ENCODE measurements around the gene ATE1.

ATE1 gene

GRCh38 chr10:121694327-121694965, 233.4 kb downstream of the ATE1 start:
- no peak overlapping the region for H2AFZ ChIP-seq (ENCODE audit: low read depth, low read length)
- no peak for ATAC-seq (ENCODE audit: insufficient read depth, low read depth)

GRCh38 chr10:121692626-121693025, 235.2 kb downstream of the ATE1 start:
- Histone ChIP-seq H3K79me2 (ENCODE audit: insufficient read depth, low read length) (no peaks in the 10 kb centered on the region), H3K9me3 (ENCODE audit: insufficient read depth, low read length, severe bottlenecking) (no peaks in the 10 kb centered on the region), H3K36me3 (ENCODE audit: insufficient read depth, low read length) (no peaks in the 10 kb centered on the region), H2AFZ (ENCODE audit: low read depth, low read length) (no peak overlapping the region), H3K4me2 (ENCODE audit: insufficient read depth, low read length) (no peak overlapping the region), H3K4me1 (ENCODE audit: insufficient read depth, low read length) (no peaks in the 10 kb centered on the region), H3K27ac (ENCODE audit: low read length) (no peak overlapping the region), H3K9ac (ENCODE audit: low read depth, low read length) (no peak overlapping the region), H3K4me3 (ENCODE audit: low read depth in 1 of 2, low read length in 2 of 2) (no peak overlapping the region), H4K20me1 (ENCODE audit: insufficient read depth, low read length) (no peaks in the 10 kb centered on the region), H3K27me3 (ENCODE audit: insufficient read depth, low read length, poor library complexity) (no peaks in the 10 kb centered on the region)
- no peak for DNase-seq
- no peak for TF ChIP-seq CTCF (IDR thresholded peaks at IDR 0.05; ENCODE audit: borderline replicate concordance, extremely low read depth, low read length, poor library complexity, severe bottlenecking)
- no peak for TF ChIP-seq EZH2 (IDR thresholded peaks at IDR 0.05; ENCODE audit: borderline replicate concordance, low read depth, low read length, severe bottlenecking)
- no peak for ATAC-seq (ENCODE audit: insufficient read depth, low read depth)

More at GRCh38 chr10:121694327-121694965, 233.4 kb downstream of the ATE1 start:
- TF ChIP-seq CTCF (IDR thresholded peaks at IDR 0.05; ENCODE audit: borderline replicate concordance, extremely low read depth, low read length, poor library complexity, severe bottlenecking) = no peak
- no peak for TF ChIP-seq EZH2 (IDR thresholded peaks at IDR 0.05; ENCODE audit: borderline replicate concordance, low read depth, low read length, severe bottlenecking)
- Histone ChIP-seq H3K4me2 (ENCODE audit: insufficient read depth, low read length) (no peak overlapping the region), H3K36me3 (ENCODE audit: insufficient read depth, low read length) (no peaks in the 10 kb centered on the region), H3K4me3 (ENCODE audit: low read depth in 1 of 2, low read length in 2 of 2) (no peak overlapping the region), H3K4me1 (ENCODE audit: insufficient read depth, low read length) (no peaks in the 10 kb centered on the region), H3K9me3 (ENCODE audit: insufficient read depth, low read length, severe bottlenecking) (no peaks in the 10 kb centered on the region), H4K20me1 (ENCODE audit: insufficient read depth, low read length) (no peaks in the 10 kb centered on the region), H3K79me2 (ENCODE audit: insufficient read depth, low read length) (no peaks in the 10 kb centered on the region), H3K27ac (ENCODE audit: low read length) (no peak overlapping the region), H3K27me3 (ENCODE audit: insufficient read depth, low read length, poor library complexity) (no peaks in the 10 kb centered on the region), H3K9ac (ENCODE audit: low read depth, low read length) (no peak overlapping the region)
- no peak for DNase-seq

GRCh38 chr10:121690970-121691369, 236.9 kb downstream of the ATE1 start:
- Histone ChIP-seq H2AFZ (ENCODE audit: low read depth, low read length) (no peak overlapping the region), H3K4me3 (ENCODE audit: low read depth in 1 of 2, low read length in 2 of 2) (no peak overlapping the region), H3K36me3 (ENCODE audit: insufficient read depth, low read length) (no peaks in the 10 kb centered on the region), H3K79me2 (ENCODE audit: insufficient read depth, low read length) (no peaks in the 10 kb centered on the region), H3K4me2 (ENCODE audit: insufficient read depth, low read length) (no peak overlapping the region), H3K27ac (ENCODE audit: low read length) (no peak overlapping the region), H4K20me1 (ENCODE audit: insufficient read depth, low read length) (no peaks in the 10 kb centered on the region), H3K4me1 (ENCODE audit: insufficient read depth, low read length) (no peaks in the 10 kb centered on the region), H3K27me3 (ENCODE audit: insufficient read depth, low read length, poor library complexity) (no peaks in the 10 kb centered on the region), H3K9me3 (ENCODE audit: insufficient read depth, low read length, severe bottlenecking) (no peaks in the 10 kb centered on the region), H3K9ac (ENCODE audit: low read depth, low read length) (no peak overlapping the region)
- no peak for ATAC-seq (ENCODE audit: insufficient read depth, low read depth)
- no peak for TF ChIP-seq EZH2 (IDR thresholded peaks at IDR 0.05; ENCODE audit: borderline replicate concordance, low read depth, low read length, severe bottlenecking)
- TF ChIP-seq CTCF (IDR thresholded peaks at IDR 0.05; ENCODE audit: borderline replicate concordance, extremely low read depth, low read length, poor library complexity, severe bottlenecking) = no peak
- DNase-seq = no peak
